CD4-positive, alpha-beta T cell treated with Interleukin-4 for 1 hour (primary cell): ENCODE data around the gene GPR6.

Source experiments
- DNase-seq, 2 donors: peaks; one replicate each; pipeline ENCODE4 v3.0.0-alpha.2; 2020 to 2022

The GPR6 gene, protein sequence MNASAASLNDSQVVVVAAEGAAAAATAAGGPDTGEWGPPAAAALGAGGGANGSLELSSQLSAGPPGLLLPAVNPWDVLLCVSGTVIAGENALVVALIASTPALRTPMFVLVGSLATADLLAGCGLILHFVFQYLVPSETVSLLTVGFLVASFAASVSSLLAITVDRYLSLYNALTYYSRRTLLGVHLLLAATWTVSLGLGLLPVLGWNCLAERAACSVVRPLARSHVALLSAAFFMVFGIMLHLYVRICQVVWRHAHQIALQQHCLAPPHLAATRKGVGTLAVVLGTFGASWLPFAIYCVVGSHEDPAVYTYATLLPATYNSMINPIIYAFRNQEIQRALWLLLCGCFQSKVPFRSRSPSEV

DNA sequence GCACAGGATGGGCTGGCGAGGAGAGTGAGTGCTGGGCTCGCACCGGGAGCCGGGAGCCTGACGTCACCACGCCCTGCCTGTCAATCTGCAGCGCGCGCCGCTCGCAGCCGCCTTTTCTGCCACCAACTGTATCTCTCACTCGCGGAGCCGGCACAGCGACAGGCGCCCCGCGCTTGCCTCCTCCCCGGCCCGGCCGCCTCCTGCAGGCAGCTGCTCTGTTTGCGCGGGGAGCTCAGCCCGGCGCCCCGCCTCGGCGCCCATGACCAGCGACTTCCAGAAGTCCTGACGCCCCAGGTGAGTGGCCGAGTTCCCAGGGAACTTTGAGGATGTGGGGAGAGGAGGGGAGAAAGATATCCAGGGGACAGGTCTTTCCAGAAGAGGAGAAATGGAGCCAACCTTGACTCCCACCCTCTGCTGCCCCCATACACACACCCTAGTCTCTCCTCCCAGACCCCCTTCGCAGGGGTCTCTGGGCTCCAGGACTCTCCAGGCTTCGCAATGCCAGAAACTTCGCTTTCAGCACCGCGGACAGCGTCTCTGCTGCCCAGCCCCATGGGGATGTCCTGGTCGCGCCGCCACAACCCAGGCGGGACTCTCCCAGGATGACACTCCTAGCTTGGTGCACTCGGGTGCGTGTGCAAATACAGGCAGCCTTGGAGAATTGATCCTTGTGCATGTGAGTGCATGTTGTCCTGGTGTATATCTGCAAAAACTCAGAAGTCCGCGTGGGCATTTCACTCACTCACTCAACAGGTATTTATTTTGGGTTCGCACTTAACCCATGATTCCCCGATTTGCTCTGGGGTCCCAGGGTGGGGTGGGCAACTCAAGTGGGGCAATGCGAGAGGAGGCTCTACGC is at the start of gene GPR6:
Gene GPR6, plus strand, starts transcription at position 138 of the 859 bp plus-strand sequence. CDS start 802 bp downstream, outside the sequence.
- DNase-seq = peak; percentile 8 to 27

DNA sequence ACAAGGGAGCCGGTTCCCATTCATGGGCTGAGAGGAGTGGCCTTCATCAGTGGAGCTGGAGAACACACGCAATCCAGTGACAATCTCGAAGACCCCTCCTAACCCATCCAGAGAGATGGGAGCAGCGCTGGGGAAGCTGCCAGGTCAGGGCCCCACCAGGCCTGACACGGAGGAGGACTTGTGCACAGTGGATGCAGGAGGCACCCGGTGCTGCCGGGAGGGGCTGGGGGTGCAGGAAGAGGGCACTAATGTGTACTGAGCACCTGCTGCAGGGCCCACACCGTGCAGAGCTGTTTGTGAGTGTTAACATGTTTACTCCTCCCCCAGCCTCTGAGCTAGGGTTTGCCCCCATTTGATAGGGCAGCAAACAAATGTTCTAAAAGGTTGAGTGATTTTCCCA is 43.8 kb upstream of the GPR6 start:
- DNase-seq = no peak

DNA sequence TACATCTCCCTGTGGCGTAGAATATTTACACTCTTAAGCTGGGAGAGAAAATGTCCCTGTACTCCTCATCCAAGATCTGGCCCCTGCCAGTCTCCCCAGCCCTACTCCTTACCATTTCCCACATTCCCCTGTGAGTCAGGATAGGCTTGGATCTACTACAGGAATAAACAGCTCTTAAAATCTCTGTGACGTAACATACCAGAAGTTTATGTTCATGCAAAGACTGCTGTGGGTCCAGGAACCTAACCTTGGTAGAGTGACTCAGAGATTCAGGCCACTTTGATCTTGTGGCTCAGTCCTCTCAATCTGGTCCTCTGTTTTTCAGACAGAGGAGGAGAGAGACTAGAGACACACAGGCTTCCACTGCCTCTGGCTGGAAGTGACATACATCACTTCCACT is 38.5 kb upstream of the GPR6 start:
- DNase-seq = no peak

DNA sequence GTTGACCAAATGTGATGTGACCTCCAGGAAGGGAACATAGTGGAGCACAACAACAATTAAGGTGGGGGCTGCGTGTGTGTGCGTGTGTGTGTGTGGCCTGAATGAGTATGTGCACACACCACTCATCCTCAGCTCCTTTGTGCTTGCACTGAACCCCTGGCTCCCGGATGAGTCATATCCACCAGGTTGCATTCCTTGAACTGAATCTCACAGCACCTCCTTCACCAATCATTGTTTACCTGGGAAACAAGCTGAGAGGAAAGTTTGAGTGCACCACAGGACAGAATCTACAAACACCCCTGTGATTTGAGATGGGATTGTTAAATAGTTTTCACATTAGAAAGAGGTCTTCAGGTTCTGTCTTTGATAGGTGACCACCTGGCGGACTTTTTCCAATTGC is 33.7 kb upstream of the GPR6 start:
- no peak for DNase-seq

DNA sequence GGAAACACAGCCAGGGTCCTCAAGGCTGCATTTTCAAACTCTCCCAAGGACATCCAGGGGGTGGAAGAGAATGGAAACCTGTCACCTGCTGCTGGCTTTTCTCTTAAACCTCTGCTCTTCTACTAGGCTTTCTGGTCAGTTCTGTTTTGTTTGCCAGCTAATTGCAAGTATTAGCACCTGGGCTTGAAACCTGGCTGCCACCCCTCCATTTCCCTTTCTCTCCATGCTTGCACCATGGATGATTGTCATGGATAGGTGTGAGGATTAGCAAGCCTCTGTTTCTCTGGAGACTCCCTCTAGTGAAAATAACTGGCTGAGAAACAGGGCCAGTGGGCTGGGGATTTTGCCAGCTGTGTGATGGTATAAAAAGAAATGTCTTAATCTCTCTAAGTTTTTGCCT is 33.0 kb upstream of the GPR6 start:
- no peak for DNase-seq

DNA sequence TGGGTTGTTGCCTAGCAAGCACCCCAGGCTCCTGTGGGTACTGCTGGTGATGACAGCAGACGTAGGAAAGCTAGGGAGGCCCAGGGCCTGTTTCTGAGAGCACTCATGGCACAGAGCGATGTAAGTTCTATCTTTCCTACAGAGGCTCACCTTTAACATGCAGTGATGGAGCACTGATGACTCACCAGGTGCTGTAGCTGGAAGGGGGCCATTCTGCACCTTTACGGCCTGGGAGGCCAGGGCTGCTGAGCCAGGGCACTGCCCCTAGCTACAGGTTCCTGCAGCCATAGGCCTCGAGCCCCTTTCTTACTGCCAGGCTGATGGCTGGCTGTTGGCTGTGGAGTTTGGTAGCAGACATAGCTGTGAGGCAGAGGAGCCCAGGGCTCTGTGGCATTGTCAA is 31.1 kb upstream of the GPR6 start:
- no peak for DNase-seq

DNA sequence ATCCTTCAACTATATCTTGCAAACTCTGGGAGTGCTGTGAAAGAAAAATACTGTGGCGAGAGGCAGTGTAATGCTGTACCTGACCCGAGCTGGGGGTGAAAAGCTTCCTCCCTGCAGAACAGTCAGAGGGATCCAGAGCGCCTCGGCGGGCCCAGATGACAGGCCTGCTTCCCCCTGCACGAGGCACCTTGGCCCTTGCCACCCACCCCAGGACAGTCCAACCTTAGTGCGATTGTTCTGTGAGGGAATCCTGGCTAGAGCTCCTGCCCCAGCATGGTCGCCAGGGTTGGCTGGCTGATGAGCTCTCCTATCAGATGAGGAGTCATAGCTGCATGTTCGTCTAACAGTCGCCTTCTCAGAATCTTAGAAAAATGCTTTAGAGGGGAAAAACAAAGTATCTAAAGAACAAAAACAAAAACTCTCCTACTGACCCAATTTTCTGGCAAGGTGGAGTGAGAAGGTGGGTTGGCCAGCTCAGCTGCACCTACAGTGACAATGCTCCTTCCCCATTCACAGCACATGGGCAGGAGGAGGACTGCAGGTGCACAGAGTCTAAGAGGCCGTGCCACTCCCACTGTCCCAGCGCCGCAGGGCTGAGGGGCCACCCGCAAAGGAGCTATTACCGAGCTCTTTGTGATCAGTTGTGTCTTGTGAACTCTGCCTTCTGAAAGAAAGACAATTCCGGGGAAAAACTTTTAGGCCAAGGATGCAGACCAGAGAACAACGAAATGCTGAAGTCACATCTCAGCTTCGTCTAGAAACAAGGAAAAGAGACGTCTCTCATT is 28.6 kb upstream of the GPR6 start:
- no peak for DNase-seq

DNA sequence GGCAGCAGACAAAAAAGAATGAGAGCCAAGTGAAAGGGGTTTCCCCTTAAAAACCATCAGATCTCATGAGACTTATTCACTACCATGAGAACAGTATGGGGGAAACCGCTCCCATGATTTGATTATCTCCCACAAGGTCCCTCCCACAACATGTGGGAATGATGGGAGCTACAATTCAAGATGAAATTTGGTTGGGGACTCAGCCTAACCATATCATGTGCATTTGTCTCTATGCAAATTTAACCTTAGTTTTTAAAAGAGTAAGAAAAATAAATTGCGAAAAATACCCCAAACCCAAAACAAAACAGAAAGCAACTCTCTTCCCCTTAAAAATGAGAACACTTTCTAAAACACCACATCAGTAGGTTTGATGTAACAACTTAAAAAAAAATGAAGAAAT is 22.6 kb upstream of the GPR6 start:
- no peak for DNase-seq

DNA sequence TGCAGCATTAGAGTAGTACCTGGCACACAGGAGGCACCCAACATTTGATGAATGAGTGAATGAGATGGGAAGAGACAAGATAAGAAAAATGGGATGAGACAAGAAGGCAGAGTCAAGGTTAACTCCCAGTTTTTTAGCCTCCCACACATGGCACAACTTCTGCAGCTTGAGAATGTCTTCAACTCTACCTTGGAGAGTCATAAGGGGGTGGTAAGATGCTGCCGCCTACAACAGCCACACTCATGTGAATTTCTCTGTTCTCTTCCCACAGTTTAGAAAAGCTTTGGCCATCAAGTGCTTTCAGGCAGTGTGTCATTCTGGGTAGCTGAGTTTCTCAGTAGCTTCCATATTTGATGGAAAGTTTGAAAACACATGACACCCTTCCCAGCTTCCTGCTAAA is 19.5 kb upstream of the GPR6 start:
- DNase-seq = no peak

DNA sequence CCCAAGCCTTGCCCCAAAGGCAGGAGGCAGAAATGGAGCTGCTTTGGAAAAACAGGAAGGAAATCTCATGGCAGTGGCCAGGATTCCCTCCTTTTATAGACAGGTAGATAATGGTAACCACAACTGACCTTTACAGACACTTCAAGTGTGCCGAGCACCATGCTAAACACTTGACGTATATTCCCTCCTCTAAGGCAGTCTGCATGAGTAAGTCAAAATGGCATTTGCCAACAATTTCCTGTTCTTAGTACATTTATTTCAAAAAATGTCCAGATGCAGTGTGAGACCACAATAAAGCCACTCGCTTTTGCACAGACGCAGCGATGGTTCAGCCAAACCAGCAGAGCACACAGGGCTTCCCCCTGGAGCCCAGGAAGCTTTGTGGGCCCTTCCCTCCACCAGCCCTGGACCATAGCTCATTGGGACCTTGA is 16.5 kb upstream of the GPR6 start:
- no peak for DNase-seq

DNA sequence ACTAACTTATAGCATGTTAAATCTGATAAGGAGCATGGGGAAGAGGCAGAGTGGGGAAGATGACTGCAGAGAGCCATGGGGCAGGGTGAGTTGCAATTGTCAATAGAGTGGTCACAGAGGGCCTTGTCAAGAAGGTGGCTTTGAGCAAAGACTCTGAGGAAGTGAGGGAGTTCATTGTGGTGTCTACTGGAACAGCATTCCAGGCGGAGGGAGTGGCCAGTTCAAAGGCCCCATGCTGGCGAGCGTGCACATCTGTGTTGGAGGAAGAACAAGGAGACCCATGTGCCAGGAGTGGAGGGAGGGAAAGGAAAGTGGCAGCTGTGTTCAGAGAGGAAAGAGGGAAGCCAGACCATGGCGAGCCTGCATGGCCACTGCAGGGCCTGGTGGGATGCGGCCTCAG is 15.8 kb upstream of the GPR6 start:
- no peak for DNase-seq

DNA sequence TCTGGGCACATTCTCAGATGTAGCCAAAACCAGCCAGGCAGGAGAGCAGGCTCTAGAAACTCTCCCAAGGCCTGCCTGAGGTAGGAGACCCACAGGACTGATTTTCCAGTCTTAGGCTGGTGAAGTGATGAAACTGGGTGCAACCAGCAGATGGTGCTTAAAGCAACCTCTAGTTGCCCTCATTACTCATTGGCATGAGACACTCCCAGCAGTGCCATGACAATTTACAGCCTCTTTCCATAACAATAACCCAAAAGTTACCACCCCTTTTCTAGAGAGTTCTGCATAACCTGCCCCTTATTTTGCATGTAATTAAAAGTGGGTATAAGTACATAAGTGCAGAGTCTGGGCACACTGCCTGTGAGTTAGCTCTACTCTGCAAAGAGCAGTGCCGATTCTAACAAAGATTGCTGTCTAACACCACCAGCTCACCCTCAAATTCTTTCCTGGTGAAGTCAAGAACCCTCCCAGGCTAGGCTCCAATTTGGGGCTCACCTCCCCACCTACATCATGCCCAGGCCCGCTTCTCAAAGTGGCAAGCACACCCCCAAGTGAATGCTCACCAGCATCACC is 14.4 kb upstream of the GPR6 start:
- DNase-seq = no peak

DNA sequence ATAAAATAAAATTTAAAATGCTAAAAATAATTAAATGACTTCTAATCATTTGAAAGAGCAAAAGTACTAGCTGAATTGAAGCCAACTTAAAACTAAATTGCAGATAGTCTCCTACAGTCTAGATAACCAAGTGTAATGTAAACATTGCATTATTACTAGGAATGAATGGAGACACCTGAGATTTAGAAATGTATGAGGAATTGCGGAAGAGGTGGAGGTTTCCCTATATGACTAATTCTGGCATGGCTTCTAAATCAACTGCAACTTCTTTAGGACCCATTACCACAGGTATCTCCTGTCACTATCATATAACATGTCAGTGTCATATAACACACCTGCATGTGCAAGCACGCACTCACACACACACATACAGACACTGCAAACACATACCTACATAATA is 13.2 kb upstream of the GPR6 start:
- no peak for DNase-seq

DNA sequence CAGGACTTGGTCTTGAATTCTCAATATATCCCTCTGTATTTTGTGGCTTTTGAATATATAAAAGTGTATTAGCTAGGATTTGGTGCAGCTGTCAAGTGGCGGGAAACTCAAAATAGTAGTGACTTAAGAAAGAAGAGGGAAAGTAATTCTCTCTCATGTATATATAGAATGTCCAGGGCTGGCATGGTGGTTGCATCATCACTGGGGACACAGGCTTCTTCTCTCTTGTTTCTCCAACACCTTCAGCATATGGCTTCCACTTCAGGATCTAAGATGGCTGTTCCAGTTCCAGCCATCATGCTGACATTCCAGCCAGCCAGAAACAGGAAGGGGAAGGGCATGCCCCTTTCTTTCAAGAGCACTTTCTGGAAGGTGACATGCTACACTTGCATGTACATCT is 11.8 kb upstream of the GPR6 start:
- DNase-seq = no peak

DNA sequence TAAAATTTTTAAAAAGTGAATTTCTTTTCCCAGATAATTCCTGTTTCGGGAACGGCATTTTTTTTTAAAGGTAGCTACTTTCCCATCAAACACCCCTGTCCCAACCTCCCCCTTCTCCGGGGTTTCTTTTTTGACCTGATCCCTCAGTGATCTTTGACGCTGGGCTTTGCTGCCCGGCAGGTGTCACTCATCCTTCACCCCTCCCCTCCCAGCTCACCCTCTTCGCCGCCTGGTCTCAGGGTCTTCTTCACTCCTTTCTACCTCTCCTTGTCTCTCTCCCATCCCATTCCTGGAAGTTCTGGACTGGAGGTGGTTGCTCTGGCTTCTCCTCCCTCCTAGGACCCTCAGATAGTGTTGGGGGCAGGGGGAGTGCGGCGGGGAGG is 329 bp upstream of the GPR6 start:
- DNase-seq = no peak

DNA sequence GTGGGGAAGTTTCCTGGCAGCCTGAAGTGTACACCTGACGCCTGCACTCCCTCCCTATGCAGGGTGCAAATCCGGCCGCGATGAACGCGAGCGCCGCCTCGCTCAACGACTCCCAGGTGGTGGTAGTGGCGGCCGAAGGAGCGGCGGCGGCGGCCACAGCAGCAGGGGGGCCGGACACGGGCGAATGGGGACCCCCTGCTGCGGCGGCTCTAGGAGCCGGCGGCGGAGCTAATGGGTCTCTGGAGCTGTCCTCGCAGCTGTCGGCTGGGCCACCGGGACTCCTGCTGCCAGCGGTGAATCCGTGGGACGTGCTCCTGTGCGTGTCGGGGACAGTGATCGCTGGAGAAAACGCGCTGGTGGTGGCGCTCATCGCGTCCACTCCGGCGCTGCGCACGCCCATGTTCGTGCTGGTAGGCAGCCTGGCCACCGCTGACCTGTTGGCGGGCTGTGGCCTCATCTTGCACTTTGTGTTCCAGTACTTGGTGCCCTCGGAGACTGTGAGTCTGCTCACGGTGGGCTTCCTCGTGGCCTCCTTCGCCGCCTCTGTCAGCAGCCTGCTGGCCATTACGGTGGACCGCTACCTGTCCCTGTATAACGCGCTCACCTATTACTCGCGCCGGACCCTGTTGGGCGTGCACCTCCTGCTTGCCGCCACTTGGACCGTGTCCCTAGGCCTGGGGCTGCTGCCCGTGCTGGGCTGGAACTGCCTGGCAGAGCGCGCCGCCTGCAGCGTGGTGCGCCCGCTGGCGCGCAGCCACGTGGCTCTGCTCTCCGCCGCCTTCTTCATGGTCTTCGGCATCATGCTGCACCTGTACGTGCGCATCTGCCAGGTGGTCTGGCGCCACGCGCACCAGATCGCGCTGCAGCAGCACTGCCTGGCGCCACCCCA is 1.2 kb downstream of the GPR6 start:
- DNase-seq = no peak

DNA sequence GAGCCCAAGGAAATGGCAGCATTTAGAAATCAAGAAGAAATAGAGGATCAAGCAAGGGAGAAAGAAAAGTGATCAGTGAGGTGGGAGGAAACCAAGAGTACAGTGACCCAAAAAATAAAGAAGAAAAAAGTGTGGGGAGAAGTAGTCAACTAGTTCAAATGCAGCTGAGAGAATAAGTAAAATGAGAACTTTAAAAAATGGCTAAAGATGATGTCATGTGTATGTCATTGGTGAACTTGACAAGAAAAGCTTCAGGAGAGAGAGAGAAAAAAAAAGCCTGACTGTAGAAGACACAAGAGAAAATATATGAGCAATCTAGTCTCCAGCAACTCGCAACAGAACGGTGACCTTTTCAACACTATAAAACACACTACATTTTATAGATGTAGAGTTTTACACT is 6.3 kb downstream of the GPR6 start:
- DNase-seq = no peak

DNA sequence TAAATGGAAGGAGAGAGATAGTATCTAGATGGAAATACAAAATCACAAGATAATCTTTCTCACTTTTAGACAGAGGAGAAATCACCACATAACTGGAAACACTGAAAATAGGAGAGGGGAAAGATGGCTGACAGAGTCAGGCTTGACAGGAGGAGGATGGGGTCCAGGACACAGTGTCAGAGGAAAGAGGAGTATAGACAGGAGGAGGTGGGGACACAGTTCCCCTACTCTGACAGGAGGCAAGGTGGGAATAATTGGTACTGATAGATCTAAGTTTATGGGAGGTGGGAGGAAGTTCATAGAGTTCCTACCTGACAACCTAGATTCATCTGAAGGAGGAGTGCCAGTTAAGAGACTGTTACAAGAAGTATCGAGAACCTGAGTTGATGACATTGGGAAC is 9.1 kb downstream of the GPR6 start:
- no peak for DNase-seq

DNA sequence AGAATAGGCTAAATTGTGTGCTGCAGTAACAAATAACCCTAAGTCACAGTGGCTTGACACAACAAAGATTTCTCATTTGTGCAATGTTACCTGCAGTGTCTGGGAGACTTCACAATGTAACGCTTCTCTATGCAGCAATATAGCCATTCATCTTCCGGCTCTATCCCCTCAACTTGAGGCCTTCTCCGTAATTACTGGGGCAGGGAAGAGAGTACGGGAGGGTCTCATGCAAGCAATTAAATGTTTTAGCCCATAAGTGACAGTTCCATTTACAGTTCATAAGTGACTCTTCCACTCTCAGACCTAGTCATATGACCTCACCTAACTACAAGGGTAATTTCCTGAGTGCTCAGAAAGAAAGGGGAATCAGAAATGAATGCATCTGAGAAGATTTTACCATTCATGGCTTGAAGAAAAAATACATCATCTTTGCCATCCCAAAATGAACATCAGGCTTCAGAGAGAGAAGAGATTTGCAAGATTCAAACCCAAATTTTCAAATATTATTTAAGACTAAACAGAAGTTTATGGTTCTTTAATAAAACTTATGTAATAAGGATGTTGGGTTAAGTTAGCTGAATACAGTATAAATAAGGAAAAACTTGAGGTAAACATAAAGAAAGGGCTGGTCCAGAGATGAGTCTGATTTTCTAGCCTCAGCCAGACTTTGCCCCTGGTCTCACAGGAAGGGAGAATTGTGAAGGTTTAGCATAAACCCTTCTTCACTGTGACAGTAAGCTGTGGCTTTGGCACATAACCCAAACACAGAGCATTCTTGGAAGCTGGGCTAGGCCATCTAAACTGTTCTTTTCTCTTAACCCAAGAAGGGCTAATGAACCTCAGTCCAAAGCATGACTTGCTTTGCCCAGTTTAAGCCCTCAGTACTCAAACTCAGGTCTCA is 13.3 kb downstream of the GPR6 start:
- DNase-seq = no peak

DNA sequence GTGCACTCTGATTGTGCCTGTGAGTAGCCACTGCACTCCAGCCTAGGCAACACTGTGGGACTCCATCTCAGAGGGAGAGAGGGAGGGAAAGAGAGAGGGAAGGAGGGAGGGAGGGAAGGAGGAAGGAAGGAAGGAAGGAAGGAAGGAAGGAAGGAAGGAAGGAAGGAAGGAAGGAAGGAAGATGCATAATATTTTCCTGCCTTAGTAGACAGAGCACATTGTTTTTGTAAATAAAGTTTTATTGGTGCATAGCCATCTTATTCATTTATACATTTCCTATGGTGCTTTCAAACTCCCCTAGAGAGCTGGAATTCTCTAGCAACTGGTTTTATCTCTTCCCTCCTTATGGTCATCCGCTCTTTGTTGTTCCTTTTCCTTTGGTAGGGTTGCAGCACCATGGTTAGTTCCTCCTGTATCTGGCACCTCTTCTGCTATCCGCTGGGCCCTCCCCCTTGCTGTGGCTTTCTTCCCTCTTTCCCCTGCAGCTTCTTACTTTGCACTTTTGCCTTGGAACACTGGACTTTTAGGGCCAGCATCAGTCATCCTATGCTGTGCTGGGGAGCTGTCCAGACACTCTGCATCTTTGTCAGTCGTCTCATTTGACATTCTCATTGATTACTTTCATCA is 20.2 kb downstream of the GPR6 start:
- no peak for DNase-seq

DNA sequence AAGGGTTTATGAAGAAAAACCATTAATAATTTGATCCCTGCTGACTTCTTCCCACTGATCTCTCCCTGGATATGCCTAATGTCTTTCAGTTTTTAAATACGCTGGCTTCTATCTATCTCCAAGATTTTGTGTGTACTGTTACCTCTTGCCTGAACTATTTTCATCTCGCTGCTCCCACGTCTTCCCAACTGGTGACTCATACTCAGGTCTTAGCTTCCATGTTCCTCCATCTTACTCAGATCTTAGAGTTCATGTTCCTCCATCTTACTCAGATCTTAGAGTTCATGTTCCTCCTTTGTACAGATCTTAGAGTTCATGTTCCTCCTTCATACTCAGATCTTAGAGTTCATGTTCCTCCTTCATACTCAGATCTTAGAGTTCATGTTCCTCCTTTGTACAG is 21.6 kb downstream of the GPR6 start:
- DNase-seq = no peak
